ENCODE data around the gene MNT. TPM values are rescaled to one million over a fixed set of nuclear protein-coding genes. Genes with fewer than 3 reads are reported as not detected.

MNT gene
- total and polyA plus RNA-seq, 2 experiments from 2014 or later = 5.7 to 6.4 TPM

DNA sequence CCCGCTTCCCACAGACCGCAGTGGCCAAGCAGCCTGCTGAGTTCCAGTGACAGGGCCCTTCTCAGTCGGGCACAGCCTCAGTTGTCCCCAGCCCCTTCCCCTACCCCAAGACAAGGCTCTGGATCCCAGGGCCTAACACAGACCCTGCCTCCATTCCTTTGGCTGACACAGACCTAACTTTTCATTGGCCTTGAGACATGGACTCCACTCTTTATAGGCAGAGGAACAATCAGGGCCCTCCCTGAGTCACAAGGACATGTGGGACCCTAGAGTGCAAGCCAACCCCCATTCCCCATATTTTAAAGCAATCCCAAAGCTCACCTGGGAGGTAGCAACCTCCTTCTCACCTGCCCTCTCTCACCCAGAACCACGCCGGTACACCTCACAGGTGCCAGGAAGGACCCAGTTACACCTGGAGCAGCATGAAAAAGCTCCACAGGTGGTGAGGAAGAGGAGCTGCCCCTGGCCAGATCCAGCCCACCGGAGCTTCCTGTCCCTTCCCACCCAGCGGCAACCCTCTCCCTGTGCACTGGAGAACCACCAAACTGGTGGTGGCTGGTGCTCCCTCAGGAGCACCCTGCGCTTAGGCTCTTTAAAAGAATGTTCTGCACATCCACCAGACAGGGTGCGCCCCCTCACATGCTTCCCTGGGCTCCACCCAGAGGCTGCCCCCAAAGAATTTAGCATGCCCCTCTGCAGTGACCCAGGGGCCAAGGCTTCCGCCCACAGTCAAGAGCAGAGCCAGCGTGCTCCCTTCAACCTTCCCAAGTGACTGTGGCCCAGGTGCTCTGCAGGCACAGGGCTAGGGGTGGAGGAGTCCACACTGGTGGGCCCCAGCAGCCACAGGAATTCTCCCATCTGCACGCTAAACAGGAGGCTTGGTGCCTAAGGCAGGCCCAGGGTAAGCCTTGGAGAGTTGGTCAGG, 3.4 kb downstream of the MNT start:
- DNase-seq (ENCODE audit: low spot score) = no peak
- Histone ChIP-seq H3K27ac (ENCODE audit: low read depth) (peak overlapping the region; percentile 84; the same call in 1 of the 2 replicates), H3K9me2 (ENCODE audit: insufficient read depth) (no peaks in the 10 kb centered on the region), H3K79me2 (replicated peaks; ENCODE audit: insufficient read depth) (peaks cover 33% of the 10 kb centered on the region), H3K4me2 (peak overlapping the region; percentile 97), H3F3A (replicated peaks; ENCODE audit: low read depth) (peaks cover 19% of the 10 kb centered on the region), H3K36me3 (ENCODE audit: insufficient read depth) (no peaks in the 10 kb centered on the region), H4K20me1 (replicated peaks; ENCODE audit: insufficient read depth) (no peaks in the 10 kb centered on the region), H3K27me3 (ENCODE audit: insufficient read depth) (no peaks in the 10 kb centered on the region), H3K4me1 (ENCODE audit: insufficient read depth) (peaks cover 28% of the 10 kb centered on the region), H3K4me3 (peak overlapping the region; percentile 83; the same call in 1 of the 2 replicates), H2AFZ (no peak overlapping the region)
- peak overlapping the region; percentile 96 for H3K4me3 Mint-ChIP-seq
- H3K9me3 Mint-ChIP-seq = peaks cover 5% of the 10 kb centered on the region; the same call in 1 of the 3 replicates
- ATAC-seq = no peak
- H3K27me3 Mint-ChIP-seq (ENCODE audit: insufficient read depth, low read depth, poor library complexity) = peaks cover 30% of the 10 kb centered on the region
- H3K4me1 Mint-ChIP-seq = peaks cover 39% of the 10 kb centered on the region
- H3K36me3 Mint-ChIP-seq (ENCODE audit: low read depth) = no peaks in the 10 kb centered on the region; the same call in 2 of the 3 replicates
- H3K27ac Mint-ChIP-seq = peak overlapping the region; percentile 100
- TF ChIP-seq ZNF114 (CRISPR knock-in tag; IDR thresholded peaks at IDR 0.05) (no peak), JUNB (IDR thresholded peaks at IDR 0.05; ENCODE audit: unreplicated experiment) (no peak), STAT1 (IDR thresholded peaks at IDR 0.05; ENCODE audit: unreplicated experiment) (no peak), POLR2AphosphoS5 (IDR thresholded peaks at IDR 0.05; ENCODE audit: low read depth) (no peak), NANOG (IDR thresholded peaks at IDR 0.05; ENCODE audit: borderline replicate concordance) (no peak), EZH2phosphoT487 (IDR thresholded peaks at IDR 0.05; ENCODE audit: unreplicated experiment) (no peak), CREB1 (CRISPR knock-in tag; IDR thresholded peaks at IDR 0.05; ENCODE audit: low read depth) (no peak), EZH2 (IDR thresholded peaks at IDR 0.05; ENCODE audit: low read depth, unreplicated experiment) (no peak), ZNF331 (CRISPR knock-in tag; IDR thresholded peaks at IDR 0.05; ENCODE audit: low read depth) (no peak)
- TF ChIP-seq, protein P1, sequence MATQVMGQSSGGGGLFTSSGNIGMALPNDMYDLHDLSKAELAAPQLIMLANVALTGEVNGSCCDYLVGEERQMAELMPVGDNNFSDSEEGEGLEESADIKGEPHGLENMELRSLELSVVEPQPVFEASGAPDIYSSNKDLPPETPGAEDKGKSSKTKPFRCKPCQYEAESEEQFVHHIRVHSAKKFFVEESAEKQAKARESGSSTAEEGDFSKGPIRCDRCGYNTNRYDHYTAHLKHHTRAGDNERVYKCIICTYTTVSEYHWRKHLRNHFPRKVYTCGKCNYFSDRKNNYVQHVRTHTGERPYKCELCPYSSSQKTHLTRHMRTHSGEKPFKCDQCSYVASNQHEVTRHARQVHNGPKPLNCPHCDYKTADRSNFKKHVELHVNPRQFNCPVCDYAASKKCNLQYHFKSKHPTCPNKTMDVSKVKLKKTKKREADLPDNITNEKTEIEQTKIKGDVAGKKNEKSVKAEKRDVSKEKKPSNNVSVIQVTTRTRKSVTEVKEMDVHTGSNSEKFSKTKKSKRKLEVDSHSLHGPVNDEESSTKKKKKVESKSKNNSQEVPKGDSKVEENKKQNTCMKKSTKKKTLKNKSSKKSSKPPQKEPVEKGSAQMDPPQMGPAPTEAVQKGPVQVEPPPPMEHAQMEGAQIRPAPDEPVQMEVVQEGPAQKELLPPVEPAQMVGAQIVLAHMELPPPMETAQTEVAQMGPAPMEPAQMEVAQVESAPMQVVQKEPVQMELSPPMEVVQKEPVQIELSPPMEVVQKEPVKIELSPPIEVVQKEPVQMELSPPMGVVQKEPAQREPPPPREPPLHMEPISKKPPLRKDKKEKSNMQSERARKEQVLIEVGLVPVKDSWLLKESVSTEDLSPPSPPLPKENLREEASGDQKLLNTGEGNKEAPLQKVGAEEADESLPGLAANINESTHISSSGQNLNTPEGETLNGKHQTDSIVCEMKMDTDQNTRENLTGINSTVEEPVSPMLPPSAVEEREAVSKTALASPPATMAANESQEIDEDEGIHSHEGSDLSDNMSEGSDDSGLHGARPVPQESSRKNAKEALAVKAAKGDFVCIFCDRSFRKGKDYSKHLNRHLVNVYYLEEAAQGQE (IDR thresholded peaks at IDR 0.05; ENCODE audit: unreplicated experiment) = no peak
- TF ChIP-seq, protein P2, sequence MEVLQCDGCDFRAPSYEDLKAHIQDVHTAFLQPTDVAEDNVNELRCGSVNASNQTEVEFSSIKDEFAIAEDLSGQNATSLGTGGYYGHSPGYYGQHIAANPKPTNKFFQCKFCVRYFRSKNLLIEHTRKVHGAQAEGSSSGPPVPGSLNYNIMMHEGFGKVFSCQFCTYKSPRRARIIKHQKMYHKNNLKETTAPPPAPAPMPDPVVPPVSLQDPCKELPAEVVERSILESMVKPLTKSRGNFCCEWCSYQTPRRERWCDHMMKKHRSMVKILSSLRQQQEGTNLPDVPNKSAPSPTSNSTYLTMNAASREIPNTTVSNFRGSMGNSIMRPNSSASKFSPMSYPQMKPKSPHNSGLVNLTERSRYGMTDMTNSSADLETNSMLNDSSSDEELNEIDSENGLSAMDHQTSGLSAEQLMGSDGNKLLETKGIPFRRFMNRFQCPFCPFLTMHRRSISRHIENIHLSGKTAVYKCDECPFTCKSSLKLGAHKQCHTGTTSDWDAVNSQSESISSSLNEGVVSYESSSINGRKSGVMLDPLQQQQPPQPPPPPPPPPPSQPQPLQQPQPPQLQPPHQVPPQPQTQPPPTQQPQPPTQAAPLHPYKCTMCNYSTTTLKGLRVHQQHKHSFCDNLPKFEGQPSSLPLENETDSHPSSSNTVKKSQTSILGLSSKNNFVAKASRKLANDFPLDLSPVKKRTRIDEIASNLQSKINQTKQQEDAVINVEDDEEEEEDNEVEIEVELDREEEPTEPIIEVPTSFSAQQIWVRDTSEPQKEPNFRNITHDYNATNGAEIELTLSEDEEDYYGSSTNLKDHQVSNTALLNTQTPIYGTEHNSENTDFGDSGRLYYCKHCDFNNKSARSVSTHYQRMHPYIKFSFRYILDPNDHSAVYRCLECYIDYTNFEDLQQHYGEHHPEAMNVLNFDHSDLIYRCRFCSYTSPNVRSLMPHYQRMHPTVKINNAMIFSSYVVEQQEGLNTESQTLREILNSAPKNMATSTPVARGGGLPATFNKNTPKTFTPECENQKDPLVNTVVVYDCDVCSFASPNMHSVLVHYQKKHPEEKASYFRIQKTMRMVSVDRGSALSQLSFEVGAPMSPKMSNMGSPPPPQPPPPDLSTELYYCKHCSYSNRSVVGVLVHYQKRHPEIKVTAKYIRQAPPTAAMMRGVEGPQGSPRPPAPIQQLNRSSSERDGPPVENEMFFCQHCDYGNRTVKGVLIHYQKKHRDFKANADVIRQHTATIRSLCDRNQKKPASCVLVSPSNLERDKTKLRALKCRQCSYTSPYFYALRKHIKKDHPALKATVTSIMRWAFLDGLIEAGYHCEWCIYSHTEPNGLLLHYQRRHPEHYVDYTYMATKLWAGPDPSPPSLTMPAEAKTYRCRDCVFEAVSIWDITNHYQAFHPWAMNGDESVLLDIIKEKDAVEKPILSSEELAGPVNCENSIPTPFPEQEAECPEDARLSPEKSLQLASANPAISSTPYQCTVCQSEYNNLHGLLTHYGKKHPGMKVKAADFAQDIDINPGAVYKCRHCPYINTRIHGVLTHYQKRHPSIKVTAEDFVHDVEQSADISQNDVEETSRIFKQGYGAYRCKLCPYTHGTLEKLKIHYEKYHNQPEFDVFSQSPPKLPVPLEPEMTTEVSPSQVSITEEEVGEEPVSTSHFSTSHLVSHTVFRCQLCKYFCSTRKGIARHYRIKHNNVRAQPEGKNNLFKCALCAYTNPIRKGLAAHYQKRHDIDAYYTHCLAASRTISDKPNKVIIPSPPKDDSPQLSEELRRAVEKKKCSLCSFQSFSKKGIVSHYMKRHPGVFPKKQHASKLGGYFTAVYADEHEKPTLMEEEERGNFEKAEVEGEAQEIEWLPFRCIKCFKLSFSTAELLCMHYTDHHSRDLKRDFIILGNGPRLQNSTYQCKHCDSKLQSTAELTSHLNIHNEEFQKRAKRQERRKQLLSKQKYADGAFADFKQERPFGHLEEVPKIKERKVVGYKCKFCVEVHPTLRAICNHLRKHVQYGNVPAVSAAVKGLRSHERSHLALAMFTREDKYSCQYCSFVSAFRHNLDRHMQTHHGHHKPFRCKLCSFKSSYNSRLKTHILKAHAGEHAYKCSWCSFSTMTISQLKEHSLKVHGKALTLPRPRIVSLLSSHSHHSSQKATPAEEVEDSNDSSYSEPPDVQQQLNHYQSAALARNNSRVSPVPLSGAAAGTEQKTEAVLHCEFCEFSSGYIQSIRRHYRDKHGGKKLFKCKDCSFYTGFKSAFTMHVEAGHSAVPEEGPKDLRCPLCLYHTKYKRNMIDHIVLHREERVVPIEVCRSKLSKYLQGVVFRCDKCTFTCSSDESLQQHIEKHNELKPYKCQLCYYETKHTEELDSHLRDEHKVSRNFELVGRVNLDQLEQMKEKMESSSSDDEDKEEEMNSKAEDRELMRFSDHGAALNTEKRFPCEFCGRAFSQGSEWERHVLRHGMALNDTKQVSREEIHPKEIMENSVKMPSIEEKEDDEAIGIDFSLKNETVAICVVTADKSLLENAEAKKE (CRISPR knock-in tag; IDR thresholded peaks at IDR 0.05) = no peak
- TF ChIP-seq, protein P3, sequence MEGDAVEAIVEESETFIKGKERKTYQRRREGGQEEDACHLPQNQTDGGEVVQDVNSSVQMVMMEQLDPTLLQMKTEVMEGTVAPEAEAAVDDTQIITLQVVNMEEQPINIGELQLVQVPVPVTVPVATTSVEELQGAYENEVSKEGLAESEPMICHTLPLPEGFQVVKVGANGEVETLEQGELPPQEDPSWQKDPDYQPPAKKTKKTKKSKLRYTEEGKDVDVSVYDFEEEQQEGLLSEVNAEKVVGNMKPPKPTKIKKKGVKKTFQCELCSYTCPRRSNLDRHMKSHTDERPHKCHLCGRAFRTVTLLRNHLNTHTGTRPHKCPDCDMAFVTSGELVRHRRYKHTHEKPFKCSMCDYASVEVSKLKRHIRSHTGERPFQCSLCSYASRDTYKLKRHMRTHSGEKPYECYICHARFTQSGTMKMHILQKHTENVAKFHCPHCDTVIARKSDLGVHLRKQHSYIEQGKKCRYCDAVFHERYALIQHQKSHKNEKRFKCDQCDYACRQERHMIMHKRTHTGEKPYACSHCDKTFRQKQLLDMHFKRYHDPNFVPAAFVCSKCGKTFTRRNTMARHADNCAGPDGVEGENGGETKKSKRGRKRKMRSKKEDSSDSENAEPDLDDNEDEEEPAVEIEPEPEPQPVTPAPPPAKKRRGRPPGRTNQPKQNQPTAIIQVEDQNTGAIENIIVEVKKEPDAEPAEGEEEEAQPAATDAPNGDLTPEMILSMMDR (conservative IDR thresholded peaks at IDR 0.05; ENCODE audit: low read depth in 2 of 2) = no peak
- TF ChIP-seq, protein P4, sequence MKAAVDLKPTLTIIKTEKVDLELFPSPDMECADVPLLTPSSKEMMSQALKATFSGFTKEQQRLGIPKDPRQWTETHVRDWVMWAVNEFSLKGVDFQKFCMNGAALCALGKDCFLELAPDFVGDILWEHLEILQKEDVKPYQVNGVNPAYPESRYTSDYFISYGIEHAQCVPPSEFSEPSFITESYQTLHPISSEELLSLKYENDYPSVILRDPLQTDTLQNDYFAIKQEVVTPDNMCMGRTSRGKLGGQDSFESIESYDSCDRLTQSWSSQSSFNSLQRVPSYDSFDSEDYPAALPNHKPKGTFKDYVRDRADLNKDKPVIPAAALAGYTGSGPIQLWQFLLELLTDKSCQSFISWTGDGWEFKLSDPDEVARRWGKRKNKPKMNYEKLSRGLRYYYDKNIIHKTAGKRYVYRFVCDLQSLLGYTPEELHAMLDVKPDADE (IDR thresholded peaks at IDR 0.05) = no peak
